Smooth muscle cell (in vitro differentiated cells): ENCODE data around the gene DAZAP1. TPM values are rescaled to one million over a fixed set of nuclear protein-coding genes. Genes with fewer than 3 reads are reported as not detected.
"Not testable (repeated sequence)": the region's sequence is repeated elsewhere in the genome, so short reads cannot be mapped to it uniquely, and the experiment has no call there.

ENCODE experiments used
- DNase-seq: peaks from one replicate; lab custom pipeline; 2025; ENCODE audit not compliant: unreplicated experiment; lab: John Stamatoyannopoulos, UW
- H2AFZ ChIP-seq: fragments of 200-600 bp; sonication (generic); 2 replicates; pipeline ENCODE4 v1.6.0; 2016; ENCODE audit warnings: antibody characterized with exemption, low read depth, mild to moderate bottlenecking
- H3F3A ChIP-seq: fragments of 200-600 bp; sonication (generic); 2 replicates; pipeline ENCODE4 v1.6.0; 2017; ENCODE audit warnings: antibody characterized with exemption, low read depth
- H3K27ac ChIP-seq: fragments of 200-600 bp; sonication (generic); 2 replicates; pipeline ENCODE4 v1.5.1; 2016; ENCODE audit warnings: low read depth, mild to moderate bottlenecking
- H3K27me3 ChIP-seq: fragments of 200-600 bp; sonication (generic); 2 replicates; pipeline ENCODE4 v1.6.1; 2016; ENCODE audit warnings: low read depth, mild to moderate bottlenecking
- H3K36me3 ChIP-seq: fragments of 200-600 bp; sonication (generic); 2 replicates; pipeline ENCODE4 v1.5.1; 2016; ENCODE audit warnings: low read depth
- H3K4me1 ChIP-seq: fragments of 200-600 bp; sonication (generic); 2 replicates; pipeline ENCODE4 v1.5.1; 2016; ENCODE audit warnings: low read depth
- H3K4me2 ChIP-seq: fragments of 200-600 bp; sonication (generic); 2 replicates; pipeline ENCODE4 v1.6.0; 2016; ENCODE audit warnings: mild to moderate bottlenecking
- H3K4me3 ChIP-seq: fragments of 200-600 bp; sonication (generic); 2 replicates; pipeline ENCODE4 v1.5.1; 2016; ENCODE audit warnings: mild to moderate bottlenecking
- H3K79me2 ChIP-seq: fragments of 200-600 bp; sonication (generic); 2 replicates; pipeline ENCODE4 v1.6.0; 2016; ENCODE audit warnings: low read depth, mild to moderate bottlenecking
- H3K9ac ChIP-seq: fragments of 200-600 bp; sonication (generic); 2 replicates; pipeline ENCODE4 v1.6.0; 2016; ENCODE audit warnings: low read depth
- H3K9me3 ChIP-seq: fragments of 200-600 bp; sonication (generic); replicated peaks from 2 replicates; pipeline ENCODE4 v1.5.1; 2016; ENCODE audit warnings: low read depth
- H4K20me1 ChIP-seq: fragments of 200-600 bp; sonication (generic); 2 replicates; pipeline ENCODE4 v1.6.0; 2016; ENCODE audit warnings: low read depth
- WGBS: methylation state at CpG from one replicate; pipeline ENCODE4 v1.1.7; 2016; ENCODE audit warnings: low lambda C conversion rate; 5-methylcytosine and 5-hydroxymethylcytosine counted together
- polyA plus RNA-seq: library from polyadenylated mRNA; unstranded; fragments of >200 nt; fragmentation: Nextera tagmentation; extraction: Ambion mirVana; gene quantifications from 2 replicates; pipeline ENCODE4 v1.2.1, GENCODE V29; 2016
- total RNA-seq: library from RNA; depleted of rRNA; stranded (reverse); fragments of >200 nt; gene quantifications from 2 replicates; pipeline ENCODE4 v1.2.3, GENCODE V29; 2014
- TF ChIP-seq, protein P1 (sequence below): fragments of 200-600 bp; sonication (generic); IDR thresholded peaks from 2 replicates; pipeline ENCODE4 v1.5.1; 2017; ENCODE audit warnings: borderline replicate concordance, mild to moderate bottlenecking, antibody characterized with exemption; ENCODE audit not compliant: insufficient read depth, poor library complexity, severe bottlenecking

DAZAP1 gene
- total and polyA plus RNA-seq, 2 experiments from 2014 or later, result 35.5 to 41.7 TPM

DNA sequence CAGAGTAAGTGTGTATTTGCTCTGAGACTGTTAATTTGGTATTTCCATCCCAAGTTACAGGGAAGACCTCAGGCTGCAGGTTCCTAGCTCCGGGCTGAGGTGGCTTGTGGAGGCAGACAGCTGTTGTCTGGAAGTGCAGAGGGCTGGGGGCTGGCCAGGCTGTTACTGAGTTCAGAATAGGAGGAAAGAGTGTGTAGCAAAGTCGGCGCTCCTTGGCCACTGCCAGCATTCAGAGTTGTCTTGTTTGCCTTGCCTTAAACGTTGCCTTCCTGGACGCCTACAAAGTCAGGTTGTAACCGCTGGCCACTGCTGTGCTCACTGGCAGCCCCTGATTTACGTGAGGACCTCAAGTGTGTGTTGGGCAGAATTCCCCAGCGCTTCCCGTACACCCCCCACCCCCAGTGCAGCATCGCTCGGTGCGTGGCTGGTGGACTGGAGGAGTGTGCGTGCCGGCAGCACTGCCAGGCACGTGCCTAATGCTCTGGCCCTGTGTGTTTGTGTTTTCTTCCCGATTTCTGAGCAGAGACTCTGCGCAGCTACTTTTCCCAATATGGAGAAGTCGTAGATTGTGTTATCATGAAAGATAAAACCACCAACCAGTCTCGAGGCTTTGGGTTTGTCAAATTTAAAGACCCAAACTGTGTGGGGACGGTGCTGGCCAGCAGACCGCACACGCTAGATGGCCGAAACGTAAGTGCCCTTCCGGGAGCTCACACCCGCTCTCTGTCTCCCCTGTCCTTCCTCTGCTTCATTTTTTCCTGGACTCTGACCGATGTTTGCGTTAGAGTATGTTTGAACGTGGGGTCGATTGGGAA lies 10.5 kb downstream of the DAZAP1 start:
- TF ChIP-seq, protein P1, sequence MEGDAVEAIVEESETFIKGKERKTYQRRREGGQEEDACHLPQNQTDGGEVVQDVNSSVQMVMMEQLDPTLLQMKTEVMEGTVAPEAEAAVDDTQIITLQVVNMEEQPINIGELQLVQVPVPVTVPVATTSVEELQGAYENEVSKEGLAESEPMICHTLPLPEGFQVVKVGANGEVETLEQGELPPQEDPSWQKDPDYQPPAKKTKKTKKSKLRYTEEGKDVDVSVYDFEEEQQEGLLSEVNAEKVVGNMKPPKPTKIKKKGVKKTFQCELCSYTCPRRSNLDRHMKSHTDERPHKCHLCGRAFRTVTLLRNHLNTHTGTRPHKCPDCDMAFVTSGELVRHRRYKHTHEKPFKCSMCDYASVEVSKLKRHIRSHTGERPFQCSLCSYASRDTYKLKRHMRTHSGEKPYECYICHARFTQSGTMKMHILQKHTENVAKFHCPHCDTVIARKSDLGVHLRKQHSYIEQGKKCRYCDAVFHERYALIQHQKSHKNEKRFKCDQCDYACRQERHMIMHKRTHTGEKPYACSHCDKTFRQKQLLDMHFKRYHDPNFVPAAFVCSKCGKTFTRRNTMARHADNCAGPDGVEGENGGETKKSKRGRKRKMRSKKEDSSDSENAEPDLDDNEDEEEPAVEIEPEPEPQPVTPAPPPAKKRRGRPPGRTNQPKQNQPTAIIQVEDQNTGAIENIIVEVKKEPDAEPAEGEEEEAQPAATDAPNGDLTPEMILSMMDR, result no peak
- Histone ChIP-seq H2AFZ (no peak overlapping the region), H3K36me3 (no peaks in the 10 kb centered on the region), H3K9me3 (no peaks in the 10 kb centered on the region), H3K9ac (no peak overlapping the region), H3K4me1 (peaks cover 20% of the 10 kb centered on the region), H4K20me1 (peaks cover 89% of the 10 kb centered on the region), H3K4me3 (no peak overlapping the region), H3K27ac (peak overlapping the region; percentile 96), H3K4me2 (peak overlapping the region; percentile 80), H3K79me2 (peaks cover 79% of the 10 kb centered on the region), H3F3A (peaks cover 28% of the 10 kb centered on the region), H3K27me3 (no peaks in the 10 kb centered on the region)
- DNase-seq, result no peak
- WGBS, result 85% methylated on average over 30 of the region's 30 CpGs

- no peak for DNase-seq
- Histone ChIP-seq H3K27me3 (no peaks in the 10 kb centered on the region), H3F3A (peaks cover 28% of the 10 kb centered on the region), H3K4me3 (no peak overlapping the region), H3K4me2 (no peak overlapping the region), H3K9me3 (no peaks in the 10 kb centered on the region), H3K4me1 (peaks cover 20% of the 10 kb centered on the region), H3K36me3 (no peaks in the 10 kb centered on the region), H4K20me1 (peaks cover 89% of the 10 kb centered on the region), H3K79me2 (peaks cover 79% of the 10 kb centered on the region), H3K9ac (no peak overlapping the region), H3K27ac (peak overlapping the region; percentile 96), H2AFZ (no peak overlapping the region)
- WGBS, result 94% methylated on average over 13 of the region's 13 CpGs
- TF ChIP-seq, protein P1, result no peak
Observed at GRCh38 chr19:1418496-1418775, 11.1 kb downstream of the DAZAP1 start.

- TF ChIP-seq, protein P1, result no peak
- Histone ChIP-seq H3K27ac (no peak overlapping the region), H3K4me3 (no peak overlapping the region), H4K20me1 (peaks cover 88% of the 10 kb centered on the region), H3K27me3 (no peaks in the 10 kb centered on the region), H3K9me3 (no peaks in the 10 kb centered on the region), H3K9ac (no peak overlapping the region), H3K4me2 (no peak overlapping the region), H3K4me1 (peaks cover 20% of the 10 kb centered on the region), H3K79me2 (peaks cover 78% of the 10 kb centered on the region), H2AFZ (no peak overlapping the region), H3K36me3 (no peaks in the 10 kb centered on the region), H3F3A (peaks cover 27% of the 10 kb centered on the region)
- 95% methylated on average over 21 of the region's 21 CpGs for WGBS
- DNase-seq, result no peak
Observed at GRCh38 chr19:1418951-1419738, 11.8 kb downstream of the DAZAP1 start.

DNA sequence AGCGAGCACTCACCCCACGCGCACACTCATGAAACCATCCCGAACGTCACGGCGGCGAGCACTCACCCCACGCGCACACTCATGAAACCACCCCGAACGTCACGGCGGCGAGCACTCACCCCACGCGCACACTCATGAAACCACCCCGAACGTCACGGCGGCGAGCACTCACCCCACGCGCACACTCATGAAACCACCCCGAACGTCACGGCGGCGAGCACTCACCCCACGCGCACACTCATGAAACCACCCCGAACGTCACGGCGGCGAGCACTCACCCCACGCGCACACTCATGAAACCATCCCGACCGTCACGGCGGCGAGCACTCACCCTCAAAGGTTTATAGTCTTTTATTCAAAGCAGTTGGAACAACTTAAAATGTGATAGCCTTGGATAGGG lies 12.7 kb downstream of the DAZAP1 start:
- not testable (repeated sequence) for H3K36me3 ChIP-seq, H3K27me3 ChIP-seq, H3K9me3 ChIP-seq, H3K9ac ChIP-seq, H3K4me2 ChIP-seq, DNase-seq, H2AFZ ChIP-seq, H3K4me3 ChIP-seq, H3K27ac ChIP-seq
- Histone ChIP-seq H3K79me2 (peaks cover 73% of the 10 kb centered on the region), H3K4me1 (peaks cover 17% of the 10 kb centered on the region), H3F3A (peaks cover 18% of the 10 kb centered on the region), H4K20me1 (peaks cover 88% of the 10 kb centered on the region)
- 98% methylated on average over 12 of the region's 43 CpGs for WGBS
